Aorta (tissue), 5 donors: ENCODE measurements around the gene OBI1. TPM values are rescaled to one million over a fixed set of nuclear protein-coding genes. Genes with fewer than 3 reads are reported as not detected.

ENCODE experiments used
- ATAC-seq: fragments of 200-7000 bp; cut with Tn5 transposase; one replicate; pipeline ENCODE4 v1.9.1; 2022; ENCODE audit warnings: moderate library complexity; ENCODE audit not compliant: low FRiP score
- DNase-seq, 2 donors: peaks; one replicate each; pipeline ENCODE4 v3.0.0-alpha.2; 2020
- H3K27ac ChIP-seq, 2 donors: one replicate each; pipeline ENCODE4 v1.5.1; 2013; ENCODE audit warnings: low read length in 2 of 2, mild to moderate bottlenecking in 2 of 2, moderate library complexity in 2 of 2, control low read depth in 1 of 2, inconsistent platforms in 1 of 2, low read depth in 1 of 2
- H3K27me3 ChIP-seq, 2 donors: one replicate each; pipeline ENCODE4 v1.6.1; 2013; ENCODE audit warnings: control low read depth in 1 of 2, low read length in 1 of 2, mild to moderate bottlenecking in 1 of 2, moderate library complexity in 1 of 2; ENCODE audit not compliant: insufficient read depth in 2 of 2, control insufficient read depth in 1 of 2
- H3K36me3 ChIP-seq, 2 donors: one replicate each; pipeline ENCODE4 v1.6.1; 2013; ENCODE audit warnings: control low read depth in 1 of 2, low read length in 1 of 2, mild to moderate bottlenecking in 1 of 2; ENCODE audit not compliant: insufficient read depth in 2 of 2, control insufficient read depth in 1 of 2
- H3K4me1 ChIP-seq, 2 donors: one replicate each; pipeline ENCODE4 v1.6.1; 2013; ENCODE audit warnings: low read length in 2 of 2, control low read depth in 1 of 2, mild to moderate bottlenecking in 1 of 2, moderate library complexity in 1 of 2; ENCODE audit not compliant: insufficient read depth in 2 of 2, control insufficient read depth in 1 of 2
- H3K4me3 ChIP-seq, 2 donors: one replicate each; pipeline ENCODE4 v1.5.1; 2013; ENCODE audit warnings: low read length in 2 of 2, control low read depth in 1 of 2, mild to moderate bottlenecking in 1 of 2
- H3K9me3 ChIP-seq: one replicate; pipeline ENCODE4 v1.6.1; 2013; ENCODE audit warnings: mild to moderate bottlenecking, low read length; ENCODE audit not compliant: control insufficient read depth
- WGBS, 2 donors: extraction: QIAGEN DNeasy Blood & Tissue Kit; methylation state at CpG; one replicate each; pipeline ENCODE4 v1.1.7; 2013; 5-methylcytosine and 5-hydroxymethylcytosine counted together
- intact Hi-C, 2 donors: fragments of 100-400 bp; cut with DNase I; formaldehyde crosslinking; loops; one replicate each; pipeline versions ENCODE4 v1.14.2 to v1.15.0; 2022
- polyA plus RNA-seq, 2 donors: library from polyadenylated mRNA; stranded (reverse); fragments of 200-250 nt; gene quantifications; one replicate each; pipeline ENCODE4 v1.2.3, GENCODE V29; 2013
- total RNA-seq, 2 donors: library from RNA; stranded (reverse); fragmentation: NEBNext Ultra II Directional; extraction: Animal tissue kit (Norgen Biotek cat#: 25700); gene quantifications; one replicate each; pipeline ENCODE4 v1.2.1, GENCODE V29; 2021
- donor health status: healthy with polysubstance abuse.
- donor health status: Bipolar disorder and iron deficiency.
- donor health status: DM: no; HTN: no; CAD: no.
- donor health status: DM: no; HTN: no; CAD: no.
- donor health status: DM: yes; HTN: yes; CAD: no.

The OBI1 gene
- total and polyA plus RNA-seq, 4 donors = 3.7 to 10.7 (median 6.6) TPM

GRCh38 chr13:78589206-78589605 is 69.7 kb downstream of the OBI1 start:
- Histone ChIP-seq H3K27ac (no peak overlapping the region), H3K36me3 (no peaks in the 10 kb centered on the region), H3K27me3 (peaks cover 0 to 7% of the 10 kb centered on the region in 2 donors), H3K4me3 (no peak overlapping the region), H3K9me3 (peaks cover 2% of the 10 kb centered on the region), H3K4me1 (no peaks in the 10 kb centered on the region)
- 4 to 5% methylated on average over 7 of the region's 7 CpGs for WGBS, 2 donors
- intact Hi-C loops = no loop called here
- DNase-seq (peak in 1 of 2 donors; percentile 79), ATAC-seq (peak; percentile 50)

DNA sequence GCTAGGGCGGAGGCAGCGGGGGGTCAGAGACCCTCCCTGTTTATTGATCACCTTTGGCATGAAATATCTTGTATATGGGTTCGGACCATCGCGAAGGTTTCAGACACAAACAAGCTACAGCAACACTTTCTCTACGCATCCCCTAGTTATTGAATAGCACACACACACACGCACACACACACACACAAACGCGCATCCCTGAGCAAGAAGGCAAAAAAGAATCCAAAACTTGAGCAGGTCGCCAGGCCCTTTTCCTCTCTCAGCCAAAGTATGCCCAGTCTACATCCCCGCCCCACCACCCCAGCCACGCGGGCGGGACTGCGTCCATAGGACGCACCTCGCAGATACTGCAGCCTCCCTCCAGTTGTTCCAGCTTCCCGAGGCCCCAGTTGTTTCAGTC is 71.6 kb downstream of the OBI1 start:
- Histone ChIP-seq H3K4me3 (no peak overlapping the region), H3K36me3 (no peaks in the 10 kb centered on the region), H3K27ac (no peak overlapping the region), H3K4me1 (no peaks in the 10 kb centered on the region), H3K27me3 (peaks cover 0 to 6% of the 10 kb centered on the region in 2 donors), H3K9me3 (peaks cover 2% of the 10 kb centered on the region)
- ATAC-seq (no peak), DNase-seq (no peak)
- intact Hi-C loops = no loop called here
- 9 to 15% methylated on average over 18 of the region's 18 CpGs for WGBS, 2 donors

- no peak for DNase-seq
- Histone ChIP-seq H3K4me3 (no peak overlapping the region), H3K36me3 (no peaks in the 10 kb centered on the region), H3K4me1 (no peaks in the 10 kb centered on the region), H3K27me3 (peaks cover 0 to 5% of the 10 kb centered on the region in 2 donors), H3K9me3 (peaks cover 2% of the 10 kb centered on the region), H3K27ac (no peak overlapping the region)
- 4 to 5% methylated on average over 21 of the region's 21 CpGs for WGBS, 2 donors
- ATAC-seq = no peak
- intact Hi-C loops = no loop called here
Observed at GRCh38 chr13:78586706-78587105, 72.2 kb downstream of the OBI1 start.

GRCh38 chr13:78576261-78576660 is 82.7 kb downstream of the OBI1 start:
- ATAC-seq = no peak
- Histone ChIP-seq H3K27me3 (no peaks in the 10 kb centered on the region), H3K27ac (no peak overlapping the region), H3K4me3 (no peak overlapping the region), H3K4me1 (no peaks in the 10 kb centered on the region), H3K36me3 (no peaks in the 10 kb centered on the region), H3K9me3 (peaks cover 1% of the 10 kb centered on the region)
- DNase-seq = no peak
- 91 to 93% methylated on average over 4 of the region's 4 CpGs for WGBS, 2 donors
- intact Hi-C loops = no loop called here

GRCh38 chr13:78572459-78572858 is 86.5 kb downstream of the OBI1 start:
- Histone ChIP-seq H3K9me3 (no peaks in the 10 kb centered on the region), H3K36me3 (no peaks in the 10 kb centered on the region), H3K27me3 (no peaks in the 10 kb centered on the region), H3K4me3 (no peak overlapping the region), H3K4me1 (no peaks in the 10 kb centered on the region), H3K27ac (no peak overlapping the region)
- no peak for ATAC-seq
- 72 to 76% methylated on average over 5 of the region's 5 CpGs for WGBS, 2 donors
- intact Hi-C loops = no loop called here
- DNase-seq = no peak

- no peaks in the 10 kb centered on the region for H3K27me3 ChIP-seq
- H3K9me3 ChIP-seq = no peaks in the 10 kb centered on the region
- ATAC-seq (no peak), DNase-seq (no peak)
- intact Hi-C loops = no loop called here
- 85 to 92% methylated on average over 1 of the region's 1 CpG for whole genome bisulfite sequencing, 2 donors
- no peak overlapping the region for H3K27ac ChIP-seq
- H3K36me3 ChIP-seq = no peaks in the 10 kb centered on the region
- H3K4me3 ChIP-seq = no peak overlapping the region
- H3K4me1 ChIP-seq = no peaks in the 10 kb centered on the region
Observed at GRCh38 chr13:78569029-78569428, 89.9 kb downstream of the OBI1 start.

GRCh38 chr13:78566631-78567030 is 92.3 kb downstream of the OBI1 start:
- no peaks in the 10 kb centered on the region for H3K27me3 ChIP-seq
- no peaks in the 10 kb centered on the region for H3K36me3 ChIP-seq
- H3K27ac ChIP-seq = no peak overlapping the region
- intact Hi-C loops = no loop called here
- no peaks in the 10 kb centered on the region for H3K4me1 ChIP-seq
- no peak for ATAC-seq
- WGBS, 2 donors = 60 to 62% methylated on average over 5 of the region's 5 CpGs
- H3K9me3 ChIP-seq = no peaks in the 10 kb centered on the region
- no peak for DNase-seq
- H3K4me3 ChIP-seq = no peak overlapping the region

Other genes with a start within 250 kb of the OBI1 start
- under 1 TPM in 1 of 2 donors, not detected in 1; 0.45 TPM for gene POU4F1, start 55.6 kb downstream of the OBI1 start, total RNA-seq
- gene POU4F1, start 55.6 kb downstream of the OBI1 start, polyA plus RNA-seq = 1 to 10 TPM in 1 of 2 donors, not detected in 1; 2.3 TPM